Measurements from ENCODE around the gene TRIM71. TPM values are rescaled to one million over a fixed set of nuclear protein-coding genes. Genes with fewer than 3 reads are reported as not detected.

Gene TRIM71
- total and polyA plus RNA-seq, 2 experiments from 2014 or later, result 1.9 to 14.5 TPM

DNA sequence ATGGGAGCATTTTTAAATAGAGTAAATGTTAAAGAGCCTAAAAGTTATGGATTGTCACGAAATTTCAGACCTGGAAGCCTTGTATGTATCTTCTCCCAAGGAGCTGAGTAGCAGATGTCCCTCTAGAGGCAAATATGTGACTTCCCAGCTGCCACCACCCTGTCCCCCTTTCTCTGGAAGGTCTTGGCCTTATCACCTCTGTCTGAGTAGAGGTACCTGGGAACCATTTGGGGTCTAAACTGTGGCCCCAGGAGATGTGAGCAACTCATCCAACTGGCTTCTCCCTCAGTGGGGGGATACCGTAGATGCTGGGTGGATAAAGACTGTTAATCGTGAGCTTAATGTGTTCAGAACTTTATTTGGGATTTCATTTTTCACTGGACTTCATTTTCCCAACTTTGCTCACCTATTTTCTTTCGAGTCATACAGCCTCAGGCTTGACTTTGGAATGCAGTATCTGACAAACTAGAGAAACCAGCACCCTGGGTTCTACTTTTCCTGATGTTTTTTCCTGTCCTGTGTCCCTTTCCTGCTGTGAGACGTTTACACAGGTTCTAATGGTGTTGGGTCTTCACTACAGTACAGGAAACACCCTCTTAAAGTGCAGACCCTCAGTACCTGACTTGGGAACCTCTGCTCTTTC, 80.3 kb downstream of the TRIM71 start:
- no peaks in the 10 kb centered on the region for H3K27me3 ChIP-seq
- H3K4me1 ChIP-seq (ENCODE audit: insufficient read depth), result peaks cover 8% of the 10 kb centered on the region
- H2AFZ ChIP-seq, result no peak overlapping the region
- H3K4me2 ChIP-seq, result no peak overlapping the region
- no peak for DNase-seq (ENCODE audit: low spot score)
- H3K36me3 ChIP-seq (replicated peaks; ENCODE audit: insufficient read depth, low read depth), result no peaks in the 10 kb centered on the region
- H3K9me3 ChIP-seq (ENCODE audit: low read depth), result no peaks in the 10 kb centered on the region
- H3K4me3 ChIP-seq, result no peak overlapping the region
- no peaks in the 10 kb centered on the region for H3K9me2 ChIP-seq (replicated peaks; ENCODE audit: insufficient read depth)
- 81% methylated on average over 5 of the region's 5 CpGs for WGBS (ENCODE audit: low lambda C conversion rate, missing lambda C conversion rate)
- H3K79me2 ChIP-seq, result peaks cover 3% of the 10 kb centered on the region
- no peaks in the 10 kb centered on the region for H4K20me1 ChIP-seq (ENCODE audit: insufficient read depth, poor library complexity, severe bottlenecking)
- TF ChIP-seq EZH2phosphoT487 (IDR thresholded peaks at IDR 0.05; ENCODE audit: low read depth, severe bottlenecking, unreplicated experiment), result no peak
- TF ChIP-seq, protein P1, sequence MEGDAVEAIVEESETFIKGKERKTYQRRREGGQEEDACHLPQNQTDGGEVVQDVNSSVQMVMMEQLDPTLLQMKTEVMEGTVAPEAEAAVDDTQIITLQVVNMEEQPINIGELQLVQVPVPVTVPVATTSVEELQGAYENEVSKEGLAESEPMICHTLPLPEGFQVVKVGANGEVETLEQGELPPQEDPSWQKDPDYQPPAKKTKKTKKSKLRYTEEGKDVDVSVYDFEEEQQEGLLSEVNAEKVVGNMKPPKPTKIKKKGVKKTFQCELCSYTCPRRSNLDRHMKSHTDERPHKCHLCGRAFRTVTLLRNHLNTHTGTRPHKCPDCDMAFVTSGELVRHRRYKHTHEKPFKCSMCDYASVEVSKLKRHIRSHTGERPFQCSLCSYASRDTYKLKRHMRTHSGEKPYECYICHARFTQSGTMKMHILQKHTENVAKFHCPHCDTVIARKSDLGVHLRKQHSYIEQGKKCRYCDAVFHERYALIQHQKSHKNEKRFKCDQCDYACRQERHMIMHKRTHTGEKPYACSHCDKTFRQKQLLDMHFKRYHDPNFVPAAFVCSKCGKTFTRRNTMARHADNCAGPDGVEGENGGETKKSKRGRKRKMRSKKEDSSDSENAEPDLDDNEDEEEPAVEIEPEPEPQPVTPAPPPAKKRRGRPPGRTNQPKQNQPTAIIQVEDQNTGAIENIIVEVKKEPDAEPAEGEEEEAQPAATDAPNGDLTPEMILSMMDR (IDR thresholded peaks at IDR 0.05; ENCODE audit: poor library complexity), result no peak
- no peak for TF ChIP-seq EZH2 (IDR thresholded peaks at IDR 0.05; ENCODE audit: borderline replicate concordance)
- H3K27ac ChIP-seq, result no peak overlapping the region

DNA sequence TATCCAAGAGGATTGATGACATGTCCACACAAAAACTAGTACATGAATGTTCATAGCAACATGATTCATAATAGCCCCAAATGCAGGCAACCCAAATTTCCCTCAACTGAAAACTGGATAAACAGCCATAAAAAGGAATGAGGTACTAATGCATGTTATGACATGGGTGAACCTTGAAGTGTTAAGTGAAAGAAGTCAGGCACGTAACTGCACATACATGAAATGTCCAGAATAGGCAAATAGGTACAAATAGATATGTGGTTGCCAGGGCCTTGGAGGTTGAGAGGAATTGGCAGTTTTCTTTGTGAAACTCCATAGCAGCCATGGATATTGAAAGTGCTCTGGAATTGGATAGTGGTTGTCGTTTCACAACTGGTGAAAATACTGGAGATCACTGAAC, 81.5 kb downstream of the TRIM71 start:
- Histone ChIP-seq H4K20me1 (ENCODE audit: insufficient read depth, poor library complexity, severe bottlenecking) (no peaks in the 10 kb centered on the region), H3K27ac (no peak overlapping the region), H2AFZ (no peak overlapping the region), H3K36me3 (replicated peaks; ENCODE audit: insufficient read depth, low read depth) (no peaks in the 10 kb centered on the region), H3K79me2 (peaks cover 3% of the 10 kb centered on the region), H3K4me1 (ENCODE audit: insufficient read depth) (peaks cover 8% of the 10 kb centered on the region), H3K9me3 (ENCODE audit: low read depth) (no peaks in the 10 kb centered on the region), H3K9me2 (replicated peaks; ENCODE audit: insufficient read depth) (no peaks in the 10 kb centered on the region), H3K4me3 (no peak overlapping the region), H3K27me3 (no peaks in the 10 kb centered on the region), H3K4me2 (no peak overlapping the region)
- WGBS (ENCODE audit: low lambda C conversion rate, missing lambda C conversion rate), result 86% methylated on average over 2 of the region's 2 CpGs
- no peak for DNase-seq (ENCODE audit: low spot score)
- TF ChIP-seq, protein P1 (IDR thresholded peaks at IDR 0.05; ENCODE audit: poor library complexity), result no peak
- no peak for TF ChIP-seq EZH2 (IDR thresholded peaks at IDR 0.05; ENCODE audit: borderline replicate concordance)
- TF ChIP-seq EZH2phosphoT487 (IDR thresholded peaks at IDR 0.05; ENCODE audit: low read depth, severe bottlenecking, unreplicated experiment), result no peak

DNA sequence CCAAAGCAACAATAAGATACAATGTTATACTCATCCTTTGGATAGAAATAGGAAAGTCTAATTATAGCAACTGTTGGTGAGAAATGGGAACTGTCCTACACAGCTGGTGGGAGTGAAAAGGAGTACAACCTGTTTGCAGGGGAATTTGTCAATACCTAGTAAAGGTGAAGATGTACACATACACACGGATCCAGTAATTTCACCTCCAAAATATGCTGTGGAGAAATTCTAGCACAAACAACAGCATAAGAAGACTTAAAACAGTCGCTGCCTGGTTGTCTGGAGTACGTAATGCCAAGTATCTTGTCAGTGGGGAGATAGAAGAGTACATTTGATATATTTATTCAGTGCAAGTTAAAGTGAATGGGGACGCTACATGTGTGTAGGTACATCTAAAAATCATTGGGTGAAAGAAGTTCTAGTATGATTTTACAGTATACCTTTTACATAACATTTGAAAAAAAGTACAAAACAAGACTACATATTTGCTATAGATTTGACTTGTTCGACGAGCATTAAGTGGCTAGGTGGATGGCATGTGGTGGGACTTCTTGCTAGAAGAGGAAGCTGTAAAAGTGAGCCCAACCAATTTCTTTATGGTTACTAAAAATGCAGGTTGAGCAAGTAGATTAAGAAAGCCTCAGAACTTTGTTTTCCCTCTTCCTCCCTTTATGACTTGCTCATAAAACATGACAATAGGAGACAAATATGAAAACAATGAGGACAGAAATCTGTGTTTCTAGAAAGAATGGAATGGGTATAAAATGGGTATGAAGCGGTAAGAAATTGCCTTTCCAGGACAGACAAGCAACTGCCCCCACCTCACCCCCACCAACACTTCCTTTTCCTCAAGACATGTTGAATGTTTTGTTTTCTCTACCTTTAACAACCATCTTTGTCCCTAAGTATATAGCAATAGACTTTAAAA, 83.5 kb downstream of the TRIM71 start:
- H3K4me1 ChIP-seq (ENCODE audit: insufficient read depth), result peaks cover 3% of the 10 kb centered on the region
- no peaks in the 10 kb centered on the region for H3K36me3 ChIP-seq (replicated peaks; ENCODE audit: insufficient read depth, low read depth)
- no peaks in the 10 kb centered on the region for H3K79me2 ChIP-seq
- H3K9me3 ChIP-seq (ENCODE audit: low read depth), result no peaks in the 10 kb centered on the region
- no peak for DNase-seq (ENCODE audit: low spot score)
- TF ChIP-seq EZH2phosphoT487 (IDR thresholded peaks at IDR 0.05; ENCODE audit: low read depth, severe bottlenecking, unreplicated experiment) (no peak), EZH2 (IDR thresholded peaks at IDR 0.05; ENCODE audit: borderline replicate concordance) (no peak)
- TF ChIP-seq, protein P1 (IDR thresholded peaks at IDR 0.05; ENCODE audit: poor library complexity), result no peak
- 67% methylated on average over 7 of the region's 7 CpGs for WGBS (ENCODE audit: low lambda C conversion rate, missing lambda C conversion rate)
- no peak overlapping the region for H2AFZ ChIP-seq
- H3K4me2 ChIP-seq, result no peak overlapping the region
- H3K9me2 ChIP-seq (replicated peaks; ENCODE audit: insufficient read depth), result no peaks in the 10 kb centered on the region
- no peaks in the 10 kb centered on the region for H4K20me1 ChIP-seq (ENCODE audit: insufficient read depth, poor library complexity, severe bottlenecking)
- H3K27ac ChIP-seq, result peak overlapping the region; percentile 11
- no peak overlapping the region for H3K4me3 ChIP-seq
- no peaks in the 10 kb centered on the region for H3K27me3 ChIP-seq
